GM10847 (cell line): Measurements from ENCODE around the gene CNTROB.

Experiments
- POLR2A ChIP-seq: IDR thresholded peaks from 2 replicates; pipeline ENCODE4 v1.6.1; 2011; ENCODE audit not compliant: insufficient read length; ENCODE audit errors: extremely low read depth

The CNTROB gene

GRCh38 chr17:7959503-7960253 lies 27.7 kb downstream of the CNTROB start:
- TF ChIP-seq POLR2A, result no peak

GRCh38 chr17:7961421-7961820 lies 29.4 kb downstream of the CNTROB start:
- no peak for TF ChIP-seq POLR2A

GRCh38 chr17:7967751-7968150 lies 35.7 kb downstream of the CNTROB start:
- TF ChIP-seq POLR2A, result no peak

- no peak for TF ChIP-seq POLR2A
Measured at GRCh38 chr17:7969433-7969832, 37.4 kb downstream of the CNTROB start.

GRCh38 chr17:7971651-7972050 lies 39.6 kb downstream of the CNTROB start:
- no peak for TF ChIP-seq POLR2A

GRCh38 chr17:7972131-7972785 lies 40.3 kb downstream of the CNTROB start:
- TF ChIP-seq POLR2A, result no peak

GRCh38 chr17:7974638-7975131 lies 42.7 kb downstream of the CNTROB start:
- no peak for TF ChIP-seq POLR2A

- TF ChIP-seq POLR2A, result no peak
Measured at GRCh38 chr17:7977039-7977438, 45.0 kb downstream of the CNTROB start.

GRCh38 chr17:7977805-7978204 lies 45.8 kb downstream of the CNTROB start:
- no peak for TF ChIP-seq POLR2A

GRCh38 chr17:7982173-7982572 lies 50.2 kb downstream of the CNTROB start:
- TF ChIP-seq POLR2A, result no peak

GRCh38 chr17:7982666-7983065 lies 50.7 kb downstream of the CNTROB start:
- no peak for TF ChIP-seq POLR2A

GRCh38 chr17:7984904-7985303 lies 52.9 kb downstream of the CNTROB start:
- TF ChIP-seq POLR2A, result no peak

GRCh38 chr17:7987112-7987893 lies 55.3 kb downstream of the CNTROB start:
- TF ChIP-seq POLR2A, result no peak

- no peak for TF ChIP-seq POLR2A
Measured at GRCh38 chr17:7988750-7989178, 56.8 kb downstream of the CNTROB start.

GRCh38 chr17:7989781-7990655 lies 58.0 kb downstream of the CNTROB start:
- peak; percentile 43 for TF ChIP-seq POLR2A
